Measurements from ENCODE around the gene OR52R1.

GRCh38 chr11:4763096-4763495, 41.1 kb downstream of the OR52R1 start:
- TF ChIP-seq CTCF (conservative IDR thresholded peaks at IDR 0.05; ENCODE audit: low read length): no peak
- no peak for TF ChIP-seq EZH2phosphoT487 (IDR thresholded peaks at IDR 0.05; ENCODE audit: borderline replicate concordance, low read depth, low read length)
